Type B pancreatic cell (in vitro differentiated cells): Measurements from ENCODE around the gene B9D2. TPM values are rescaled to one million over a fixed set of nuclear protein-coding genes. Genes with fewer than 3 reads are reported as not detected.

Experiments
- DNase-seq: peaks from one replicate; pipeline ENCODE4 v3.0.0; 2021; ENCODE audit warnings: mixed read lengths; ENCODE audit not compliant: unreplicated experiment; ENCODE audit errors: extremely low spot score
- H3K27ac Mint-ChIP-seq: 2 replicates; pipeline ENCODE4 v1.8.0; 2021; ENCODE audit warnings: mild to moderate bottlenecking, mixed read lengths
- H3K27me3 Mint-ChIP-seq: 2 replicates; pipeline ENCODE4 v1.8.0; 2021; ENCODE audit warnings: mixed read lengths
- H3K36me3 Mint-ChIP-seq: 2 replicates; pipeline ENCODE4 v1.8.0; 2021; ENCODE audit warnings: mixed read lengths
- H3K4me1 Mint-ChIP-seq: one replicate; pipeline ENCODE4 v1.8.0; 2021; ENCODE audit warnings: mixed read lengths; ENCODE audit not compliant: unreplicated experiment
- H3K4me3 Mint-ChIP-seq: 2 replicates; pipeline ENCODE4 v1.8.0; 2021; ENCODE audit warnings: mild to moderate bottlenecking, mixed read lengths
- H3K9me3 Mint-ChIP-seq: 2 replicates; pipeline ENCODE4 v1.8.0; 2021; ENCODE audit warnings: mixed read lengths
- total RNA-seq: library from RNA; stranded (reverse); gene quantifications from 2 replicates; pipeline ENCODE4 v1.2.1, GENCODE V29; 2021; ENCODE audit warnings: low replicate concordance
- TF ChIP-seq, protein P1 (sequence below): fragments of 200-600 bp; sonication (generic); conservative IDR thresholded peaks from 2 replicates; pipeline ENCODE4 v1.5.0; 2021; ENCODE audit warnings: antibody characterized with exemption, mild to moderate bottlenecking

Gene B9D2
- total RNA-seq, 1 donor from 2014 or later = 8.8 TPM

DNA sequence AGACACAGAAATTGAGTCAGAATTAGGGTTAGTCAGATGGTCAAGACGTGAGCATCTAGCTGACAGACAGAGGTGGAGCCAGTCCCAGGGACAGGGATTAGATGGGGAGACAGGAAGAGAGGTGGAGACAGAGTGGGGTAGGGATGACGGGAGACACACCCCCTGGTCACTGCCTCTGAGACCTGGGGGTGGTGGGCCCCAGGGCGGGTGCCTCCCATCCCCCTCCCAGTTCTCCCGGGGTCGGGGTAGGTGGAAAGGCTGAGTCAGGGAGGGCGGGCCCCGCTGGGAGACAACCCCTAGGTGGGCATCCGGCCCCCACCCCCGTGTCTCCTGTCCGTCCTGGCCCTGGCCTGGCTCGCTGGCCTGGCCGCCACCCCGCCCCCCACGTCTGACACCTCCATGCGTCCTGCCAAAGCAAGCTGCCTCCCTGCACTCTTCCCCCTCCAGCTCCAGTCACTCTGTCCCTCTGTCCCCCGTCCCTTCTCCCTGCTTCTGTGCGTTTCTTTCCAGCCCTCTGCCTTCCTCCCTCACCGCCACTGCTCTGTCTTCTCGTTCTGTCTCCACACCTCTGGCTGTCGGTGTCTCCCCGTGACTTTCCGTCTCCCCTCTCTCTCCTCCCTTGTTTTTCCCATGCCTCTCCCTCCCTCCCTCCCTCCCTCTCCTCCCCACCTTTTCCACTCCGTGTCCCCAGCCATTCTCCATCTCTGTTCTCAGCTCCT lies 38.9 kb downstream of the B9D2 start:
- Mint-ChIP-seq H3K9me3 (no peaks in the 10 kb centered on the region), H3K27me3 (peaks cover 31% of the 10 kb centered on the region), H3K36me3 (no peaks in the 10 kb centered on the region), H3K27ac (peak overlapping the region; percentile 12), H3K4me3 (peak overlapping the region; percentile 80), H3K4me1 (peaks cover 48% of the 10 kb centered on the region)
- DNase-seq = no peak
- TF ChIP-seq, protein P1, sequence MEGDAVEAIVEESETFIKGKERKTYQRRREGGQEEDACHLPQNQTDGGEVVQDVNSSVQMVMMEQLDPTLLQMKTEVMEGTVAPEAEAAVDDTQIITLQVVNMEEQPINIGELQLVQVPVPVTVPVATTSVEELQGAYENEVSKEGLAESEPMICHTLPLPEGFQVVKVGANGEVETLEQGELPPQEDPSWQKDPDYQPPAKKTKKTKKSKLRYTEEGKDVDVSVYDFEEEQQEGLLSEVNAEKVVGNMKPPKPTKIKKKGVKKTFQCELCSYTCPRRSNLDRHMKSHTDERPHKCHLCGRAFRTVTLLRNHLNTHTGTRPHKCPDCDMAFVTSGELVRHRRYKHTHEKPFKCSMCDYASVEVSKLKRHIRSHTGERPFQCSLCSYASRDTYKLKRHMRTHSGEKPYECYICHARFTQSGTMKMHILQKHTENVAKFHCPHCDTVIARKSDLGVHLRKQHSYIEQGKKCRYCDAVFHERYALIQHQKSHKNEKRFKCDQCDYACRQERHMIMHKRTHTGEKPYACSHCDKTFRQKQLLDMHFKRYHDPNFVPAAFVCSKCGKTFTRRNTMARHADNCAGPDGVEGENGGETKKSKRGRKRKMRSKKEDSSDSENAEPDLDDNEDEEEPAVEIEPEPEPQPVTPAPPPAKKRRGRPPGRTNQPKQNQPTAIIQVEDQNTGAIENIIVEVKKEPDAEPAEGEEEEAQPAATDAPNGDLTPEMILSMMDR = no peak

GRCh38 chr19:41324231-41324702 lies 39.7 kb downstream of the B9D2 start:
- H3K4me1 Mint-ChIP-seq = peaks cover 48% of the 10 kb centered on the region
- H3K36me3 Mint-ChIP-seq = no peaks in the 10 kb centered on the region
- peak overlapping the region; percentile 12 for H3K27ac Mint-ChIP-seq
- peak overlapping the region; percentile 79 for H3K4me3 Mint-ChIP-seq
- DNase-seq = no peak
- H3K27me3 Mint-ChIP-seq = peaks cover 31% of the 10 kb centered on the region
- H3K9me3 Mint-ChIP-seq = no peaks in the 10 kb centered on the region
- TF ChIP-seq, protein P1 = no peak

- H3K4me1 Mint-ChIP-seq = peaks cover 44% of the 10 kb centered on the region
- H3K4me3 Mint-ChIP-seq = peak overlapping the region; percentile 30
- DNase-seq = no peak
- no peaks in the 10 kb centered on the region for H3K36me3 Mint-ChIP-seq
- no peaks in the 10 kb centered on the region for H3K9me3 Mint-ChIP-seq
- peaks cover 31% of the 10 kb centered on the region for H3K27me3 Mint-ChIP-seq
- TF ChIP-seq, protein P1 = no peak
- H3K27ac Mint-ChIP-seq = peak overlapping the region; percentile 57
Observed at GRCh38 chr19:41323430-41324125, 40.4 kb downstream of the B9D2 start.

- Mint-ChIP-seq H3K4me1 (peaks cover 39% of the 10 kb centered on the region), H3K36me3 (no peaks in the 10 kb centered on the region), H3K27ac (peak overlapping the region; percentile 57), H3K9me3 (no peaks in the 10 kb centered on the region), H3K27me3 (peaks cover 26% of the 10 kb centered on the region), H3K4me3 (peak overlapping the region; percentile 30)
- no peak for DNase-seq
- TF ChIP-seq, protein P1 = no peak
Observed at GRCh38 chr19:41323023-41323422, 40.9 kb downstream of the B9D2 start.

GRCh38 chr19:41322451-41322850 lies 41.5 kb downstream of the B9D2 start:
- Mint-ChIP-seq H3K9me3 (no peaks in the 10 kb centered on the region), H3K4me1 (peaks cover 37% of the 10 kb centered on the region), H3K27me3 (peaks cover 23% of the 10 kb centered on the region), H3K36me3 (no peaks in the 10 kb centered on the region), H3K27ac (peak overlapping the region; percentile 57), H3K4me3 (peak overlapping the region; percentile 30)
- DNase-seq = no peak
- TF ChIP-seq, protein P1 = no peak
